Activated naive CD8-positive, alpha-beta T cell treated with anti-CD3 and anti-CD28 coated beads, Interleukin-2, amount 50 U/mL, for 24 hours (primary cell): ENCODE measurements around the gene NTRK1.

Experiments
- ATAC-seq: fragments of 150-1000 bp; cut with Tn5 transposase; one replicate; pipeline ENCODE4 v1.10.0; 2021
- DNase-seq: peaks from one replicate; pipeline ENCODE4 v3.0.0; 2021
- H3K27ac Mint-ChIP-seq: one replicate; pipeline ENCODE4 v1.8.0; 2021; ENCODE audit warnings: mild to moderate bottlenecking, mixed read lengths
- H3K27me3 Mint-ChIP-seq: one replicate; pipeline ENCODE4 v1.8.0; 2021; ENCODE audit warnings: mixed read lengths
- H3K36me3 Mint-ChIP-seq: one replicate; pipeline ENCODE4 v1.8.0; 2021; ENCODE audit warnings: low read depth, mixed read lengths
- H3K4me1 Mint-ChIP-seq: one replicate; pipeline ENCODE4 v1.8.0; 2021; ENCODE audit warnings: mixed read lengths
- H3K4me3 Mint-ChIP-seq: one replicate; pipeline ENCODE4 v1.8.0; 2021; ENCODE audit warnings: mild to moderate bottlenecking, moderate library complexity, mixed read lengths
- H3K9me3 Mint-ChIP-seq: one replicate; pipeline ENCODE4 v1.8.0; 2021; ENCODE audit warnings: mixed read lengths

Gene NTRK1

GRCh38 chr1:156858959-156859522 is 1.6 kb upstream of the NTRK1 start, which contains the start of gene INSRR:
TSS of gene INSRR (minus strand) at chr1:156859117. CDS start at chr1:156858621, 496 bp downstream.
- Mint-ChIP-seq H3K27ac (no peak within 1 kb of the TSS), H3K4me1 (peaks cover 43% of the 10 kb centered on the region), H3K36me3 (no peaks in the 10 kb centered on the region), H3K9me3 (no peaks in the 10 kb centered on the region), H3K27me3 (peaks cover 55% of the 10 kb centered on the region), H3K4me3 (peak within 1 kb of the TSS; percentile 77)
- ATAC-seq: no peak
- DNase-seq: no peak

- H3K9me3 Mint-ChIP-seq: no peaks in the 10 kb centered on the region
- H3K4me1 Mint-ChIP-seq: peaks cover 47% of the 10 kb centered on the region
- ATAC-seq (no peak), DNase-seq (peak; percentile 38)
- H3K36me3 Mint-ChIP-seq: no peaks in the 10 kb centered on the region
- H3K27ac Mint-ChIP-seq: no peak overlapping the region
- H3K27me3 Mint-ChIP-seq: peaks cover 59% of the 10 kb centered on the region
- peak overlapping the region; percentile 77 for H3K4me3 Mint-ChIP-seq
Measured at GRCh38 chr1:156859523-156860112, 1.0 kb upstream of the NTRK1 start.

- peak overlapping the region; percentile 18 for H3K27ac Mint-ChIP-seq
- DNase-seq: peak; percentile 74
- H3K4me3 Mint-ChIP-seq: peak overlapping the region; percentile 77
- H3K27me3 Mint-ChIP-seq: peaks cover 64% of the 10 kb centered on the region
- H3K9me3 Mint-ChIP-seq: no peaks in the 10 kb centered on the region
- ATAC-seq: peak; percentile 45
- H3K4me1 Mint-ChIP-seq: peaks cover 50% of the 10 kb centered on the region
- no peaks in the 10 kb centered on the region for H3K36me3 Mint-ChIP-seq
Measured at GRCh38 chr1:156860113-156860627, 495 bp upstream of the NTRK1 start.

GRCh38 chr1:156862584-156862983 is 1.9 kb downstream of the NTRK1 start:
- Mint-ChIP-seq H3K4me3 (peak overlapping the region; percentile 51), H3K27me3 (peaks cover 59% of the 10 kb centered on the region), H3K9me3 (no peaks in the 10 kb centered on the region), H3K36me3 (no peaks in the 10 kb centered on the region), H3K4me1 (peaks cover 74% of the 10 kb centered on the region), H3K27ac (peak overlapping the region; percentile 46)
- DNase-seq (no peak), ATAC-seq (no peak)

- Mint-ChIP-seq H3K27ac (peak overlapping the region; percentile 46), H3K4me1 (peaks cover 78% of the 10 kb centered on the region)
- ATAC-seq: peak; percentile 45
Measured at GRCh38 chr1:156862997-156863599, 2.4 kb downstream of the NTRK1 start.

GRCh38 chr1:156863631-156864030 is 3.0 kb downstream of the NTRK1 start:
- Mint-ChIP-seq H3K4me3 (peak overlapping the region; percentile 51), H3K36me3 (no peaks in the 10 kb centered on the region), H3K27ac (peak overlapping the region; percentile 9), H3K27me3 (peaks cover 48% of the 10 kb centered on the region), H3K4me1 (peaks cover 75% of the 10 kb centered on the region), H3K9me3 (no peaks in the 10 kb centered on the region)
- ATAC-seq (no peak), DNase-seq (no peak)

More at GRCh38 chr1:156862997-156863599, 2.4 kb downstream of the NTRK1 start:
- no peak for DNase-seq
- peak overlapping the region; percentile 51 for H3K4me3 Mint-ChIP-seq
- H3K36me3 Mint-ChIP-seq: no peaks in the 10 kb centered on the region
- H3K27me3 Mint-ChIP-seq: peaks cover 54% of the 10 kb centered on the region
- no peaks in the 10 kb centered on the region for H3K9me3 Mint-ChIP-seq

- Mint-ChIP-seq H3K9me3 (no peaks in the 10 kb centered on the region), H3K36me3 (no peaks in the 10 kb centered on the region), H3K27ac (no peak overlapping the region), H3K4me1 (peaks cover 72% of the 10 kb centered on the region), H3K4me3 (no peak overlapping the region), H3K27me3 (peaks cover 43% of the 10 kb centered on the region)
- ATAC-seq: no peak
- DNase-seq: no peak
Measured at GRCh38 chr1:156864796-156865195, 4.1 kb downstream of the NTRK1 start.

- H3K36me3 Mint-ChIP-seq: no peaks in the 10 kb centered on the region
- H3K4me3 Mint-ChIP-seq: peak overlapping the region; percentile 56
- peak overlapping the region; percentile 81 for H3K27ac Mint-ChIP-seq
- DNase-seq (no peak), ATAC-seq (no peak)
- H3K9me3 Mint-ChIP-seq: no peaks in the 10 kb centered on the region
- H3K4me1 Mint-ChIP-seq: peaks cover 71% of the 10 kb centered on the region
- peaks cover 39% of the 10 kb centered on the region for H3K27me3 Mint-ChIP-seq
Measured at GRCh38 chr1:156865258-156865657, 4.6 kb downstream of the NTRK1 start.

GRCh38 chr1:156865865-156866248 is 5.2 kb downstream of the NTRK1 start:
- Mint-ChIP-seq H3K36me3 (no peaks in the 10 kb centered on the region), H3K4me1 (peaks cover 74% of the 10 kb centered on the region), H3K27me3 (peaks cover 37% of the 10 kb centered on the region), H3K27ac (peak overlapping the region; percentile 81), H3K4me3 (peak overlapping the region; percentile 56), H3K9me3 (no peaks in the 10 kb centered on the region)
- ATAC-seq: no peak
- no peak for DNase-seq

GRCh38 chr1:156866249-156866909 is 5.7 kb downstream of the NTRK1 start:
- peaks cover 34% of the 10 kb centered on the region for H3K27me3 Mint-ChIP-seq
- peaks cover 75% of the 10 kb centered on the region for H3K4me1 Mint-ChIP-seq
- ATAC-seq (peak; percentile 63), DNase-seq (peak; percentile 53)
- H3K27ac Mint-ChIP-seq: peak overlapping the region; percentile 81
- no peaks in the 10 kb centered on the region for H3K9me3 Mint-ChIP-seq
- H3K4me3 Mint-ChIP-seq: peak overlapping the region; percentile 56
- no peaks in the 10 kb centered on the region for H3K36me3 Mint-ChIP-seq

GRCh38 chr1:156868341-156868740 is 7.7 kb downstream of the NTRK1 start:
- Mint-ChIP-seq H3K4me3 (no peak overlapping the region), H3K36me3 (no peaks in the 10 kb centered on the region), H3K27me3 (peaks cover 21% of the 10 kb centered on the region), H3K4me1 (peaks cover 58% of the 10 kb centered on the region), H3K27ac (no peak overlapping the region), H3K9me3 (no peaks in the 10 kb centered on the region)
- ATAC-seq: no peak
- DNase-seq: no peak

GRCh38 chr1:156869455-156869854 is 8.8 kb downstream of the NTRK1 start:
- no peak for ATAC-seq
- H3K27me3 Mint-ChIP-seq: peaks cover 11% of the 10 kb centered on the region
- H3K36me3 Mint-ChIP-seq: no peaks in the 10 kb centered on the region
- H3K4me1 Mint-ChIP-seq: peaks cover 47% of the 10 kb centered on the region
- DNase-seq: no peak
- no peak overlapping the region for H3K4me3 Mint-ChIP-seq
- no peak overlapping the region for H3K27ac Mint-ChIP-seq
- no peaks in the 10 kb centered on the region for H3K9me3 Mint-ChIP-seq

GRCh38 chr1:156873659-156874058 is 13.0 kb downstream of the NTRK1 start:
- no peaks in the 10 kb centered on the region for H3K36me3 Mint-ChIP-seq
- peaks cover 16% of the 10 kb centered on the region for H3K4me1 Mint-ChIP-seq
- H3K27ac Mint-ChIP-seq: no peak overlapping the region
- no peak for ATAC-seq
- peaks cover 4% of the 10 kb centered on the region for H3K27me3 Mint-ChIP-seq
- DNase-seq: no peak
- H3K9me3 Mint-ChIP-seq: no peaks in the 10 kb centered on the region
- H3K4me3 Mint-ChIP-seq: no peak overlapping the region

GRCh38 chr1:156874142-156874541 is 13.5 kb downstream of the NTRK1 start:
- Mint-ChIP-seq H3K4me1 (peaks cover 16% of the 10 kb centered on the region), H3K36me3 (no peaks in the 10 kb centered on the region), H3K27me3 (peaks cover 2% of the 10 kb centered on the region), H3K4me3 (no peak overlapping the region), H3K27ac (no peak overlapping the region), H3K9me3 (no peaks in the 10 kb centered on the region)
- DNase-seq: no peak
- no peak for ATAC-seq
